Lower lobe of right lung (tissue), 2 donors: Measurements from ENCODE around the gene MYLK. TPM values are rescaled to one million over a fixed set of nuclear protein-coding genes. Genes with fewer than 3 reads are reported as not detected.

Experiments used
- ATAC-seq, 2 donors: fragments of 200-7000 bp; cut with Tn5 transposase; one replicate each; pipeline ENCODE4 v1.9.1; 2020 to 2022; ENCODE audit warnings: mild to moderate bottlenecking in 2 of 2, moderate library complexity in 2 of 2
- DNase-seq: peaks from one replicate; pipeline ENCODE4 v3.0.0-alpha.2; 2020
- H3K27ac ChIP-seq: fragments of 200-600 bp; one replicate; pipeline ENCODE4 v1.8.0; 2022
- H3K27me3 ChIP-seq: fragments of 200-600 bp; one replicate; pipeline ENCODE4 v1.8.0; 2022; ENCODE audit warnings: low read depth
- H3K36me3 ChIP-seq: fragments of 200-600 bp; one replicate; pipeline ENCODE4 v1.8.0; 2022; ENCODE audit warnings: mild to moderate bottlenecking
- H3K4me1 ChIP-seq: fragments of 200-600 bp; one replicate; pipeline ENCODE4 v1.8.0; 2022
- H3K4me3 ChIP-seq: fragments of 200-600 bp; one replicate; pipeline ENCODE4 v1.8.0; 2022; ENCODE audit warnings: mild to moderate bottlenecking
- H3K9me3 ChIP-seq: fragments of 200-600 bp; one replicate; pipeline ENCODE4 v1.8.0; 2022
- CTCF ChIP-seq: fragments of 200-600 bp; IDR thresholded peaks from one replicate; pipeline ENCODE4 v1.8.0; 2022; ENCODE audit warnings: antibody characterized with exemption, mild to moderate bottlenecking
- intact Hi-C: fragments of 100-400 bp; cut with DNase I; formaldehyde crosslinking; loops from one replicate; pipeline ENCODE4 v1.11.0; 2022
- long read RNA-seq: library from polyadenylated mRNA; unstranded; transcript quantifications from one replicate; pipeline ENCODE4 v2.0.0, GENCODE V29; 2021
- total RNA-seq: library from RNA; stranded (reverse); fragmentation: NEBNext Ultra II Directional; extraction: Animal tissue kit (Norgen Biotek cat#: 25700); gene quantifications from one replicate; pipeline ENCODE4 v1.2.1, GENCODE V29; 2021
- donor health status: DM: no; HTN: yes; CAD: no; lungs with severe emphysema.

The MYLK gene
- 156 TPM for total RNA-seq
- long read RNA-seq, full-length matches to known transcripts = 19 of 203 reads
- long read RNA-seq, partial matches to known transcripts = 78 of 203 reads
- long read RNA-seq, other reads (novel, unspliced or antisense) = 106 of 203 reads

- Histone ChIP-seq H3K4me3 (peak within 1 kb of the TSS; percentile 54), H3K36me3 (no peaks in the 10 kb centered on the region), H3K9me3 (no peaks in the 10 kb centered on the region), H3K4me1 (peaks cover 10% of the 10 kb centered on the region), H3K27ac (no peak within 1 kb of the TSS), H3K27me3 (peaks cover 15% of the 10 kb centered on the region)
- ATAC-seq = peak; percentile 93 to 94
- DNase-seq = peak; percentile 81
- intact Hi-C loops = no loop called here
- TF ChIP-seq CTCF = no peak
Observed at GRCh38 chr3:123884203-123884831, at the start of gene MYLK. MYLK (minus strand) TSS chr3:123884332; CDS start chr3:123793841, 90,491 bp downstream.

GRCh38 chr3:123930445-123930844, 46.3 kb upstream of the MYLK start:
- intact Hi-C loops = no loop called here
- ATAC-seq (no peak), DNase-seq (no peak)
- peaks cover 37% of the 10 kb centered on the region for H3K36me3 ChIP-seq
- H3K27me3 ChIP-seq = no peaks in the 10 kb centered on the region
- H3K27ac ChIP-seq = no peak overlapping the region
- no peaks in the 10 kb centered on the region for H3K4me1 ChIP-seq
- no peak for TF ChIP-seq CTCF
- no peak overlapping the region for H3K4me3 ChIP-seq
- no peaks in the 10 kb centered on the region for H3K9me3 ChIP-seq

- ATAC-seq (no peak), DNase-seq (no peak)
- Histone ChIP-seq H3K36me3 (peaks cover 37% of the 10 kb centered on the region), H3K27me3 (no peaks in the 10 kb centered on the region), H3K27ac (no peak overlapping the region), H3K4me1 (no peaks in the 10 kb centered on the region), H3K4me3 (no peak overlapping the region), H3K9me3 (no peaks in the 10 kb centered on the region)
- intact Hi-C loops = no loop called here
- no peak for TF ChIP-seq CTCF
Observed at GRCh38 chr3:123929325-123929724, 45.2 kb upstream of the MYLK start.

- intact Hi-C loops = no loop called here
- peaks cover 7% of the 10 kb centered on the region for H3K9me3 ChIP-seq
- DNase-seq = no peak
- H3K4me3 ChIP-seq = no peak overlapping the region
- ATAC-seq = no peak
- H3K4me1 ChIP-seq = no peaks in the 10 kb centered on the region
- peaks cover 17% of the 10 kb centered on the region for H3K36me3 ChIP-seq
- no peak overlapping the region for H3K27ac ChIP-seq
- no peak for TF ChIP-seq CTCF
- no peaks in the 10 kb centered on the region for H3K27me3 ChIP-seq
Observed at GRCh38 chr3:123926396-123926795, 42.3 kb upstream of the MYLK start.

GRCh38 chr3:123920868-123921267, 36.7 kb upstream of the MYLK start:
- peaks cover 22% of the 10 kb centered on the region for H3K9me3 ChIP-seq
- no peaks in the 10 kb centered on the region for H3K27me3 ChIP-seq
- ATAC-seq = no peak
- DNase-seq = no peak
- peaks cover 2% of the 10 kb centered on the region for H3K36me3 ChIP-seq
- H3K27ac ChIP-seq = no peak overlapping the region
- intact Hi-C loops = no loop called here
- no peak for TF ChIP-seq CTCF
- H3K4me3 ChIP-seq = no peak overlapping the region
- H3K4me1 ChIP-seq = no peaks in the 10 kb centered on the region
